HUES64 (cell line): ENCODE results near the gene SLC39A11.

Experiments
- H3K27ac ChIP-seq: 2 replicates; pipeline ENCODE4 v1.7.0; 2013; ENCODE audit warnings: low read depth, low read length, inconsistent platforms
- H3K27me3 ChIP-seq: 2 replicates; pipeline ENCODE4 v1.6.1; 2013; ENCODE audit warnings: mild to moderate bottlenecking, low read length; ENCODE audit not compliant: insufficient read depth
- H3K36me3 ChIP-seq: 2 replicates; pipeline ENCODE4 v1.6.1; 2013; ENCODE audit warnings: mild to moderate bottlenecking, low read length; ENCODE audit not compliant: insufficient read depth
- H3K4me1 ChIP-seq: 2 replicates; pipeline ENCODE4 v1.6.1; 2013; ENCODE audit warnings: mild to moderate bottlenecking, low read length, moderate library complexity; ENCODE audit not compliant: insufficient read depth
- H3K4me3 ChIP-seq: 2 replicates; pipeline ENCODE4 v1.5.1; 2013; ENCODE audit warnings: mild to moderate bottlenecking, low read length, moderate library complexity
- H3K9ac ChIP-seq: 2 replicates; pipeline ENCODE4 v1.6.1; 2013; ENCODE audit warnings: mild to moderate bottlenecking, low read depth, low read length
- H3K9me3 ChIP-seq: 2 replicates; pipeline ENCODE4 v1.6.1; 2013; ENCODE audit warnings: low read depth, low read length; ENCODE audit not compliant: insufficient read depth
- WGBS: fragments of 150-250, 120-280 bp; methylation state at CpG from one replicate; pipeline ENCODE4 v1.1.7; 2013; ENCODE audit warnings: missing lambda C conversion rate; 5-methylcytosine and 5-hydroxymethylcytosine counted together

SLC39A11 gene

DNA sequence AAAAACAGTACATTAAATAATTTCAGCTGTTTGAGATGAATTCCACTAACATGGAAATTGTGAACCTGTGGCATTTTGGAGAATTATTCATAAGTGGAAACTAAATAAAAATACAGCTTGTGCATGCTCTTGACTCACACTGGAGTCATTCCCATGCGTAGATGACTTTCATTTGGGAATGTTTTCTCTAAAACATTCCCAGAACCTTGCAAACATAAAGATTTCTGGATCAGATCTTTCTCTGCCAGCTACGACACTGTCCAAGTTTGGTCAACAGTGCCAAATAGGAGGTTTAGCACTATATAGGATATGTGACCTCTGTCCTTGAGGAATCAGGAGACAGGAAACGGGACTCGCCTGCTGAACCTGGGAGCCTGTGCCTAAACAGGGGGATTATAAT lies 400.9 kb downstream of the SLC39A11 start:
- H3K9me3 ChIP-seq, result no peaks in the 10 kb centered on the region
- no peak overlapping the region for H3K9ac ChIP-seq
- H3K4me3 ChIP-seq, result no peak overlapping the region
- H3K36me3 ChIP-seq, result no peaks in the 10 kb centered on the region
- no peak overlapping the region for H3K27ac ChIP-seq
- H3K27me3 ChIP-seq, result no peaks in the 10 kb centered on the region
- no peaks in the 10 kb centered on the region for H3K4me1 ChIP-seq
- 74% methylated on average over 3 of the region's 4 CpGs for WGBS

DNA sequence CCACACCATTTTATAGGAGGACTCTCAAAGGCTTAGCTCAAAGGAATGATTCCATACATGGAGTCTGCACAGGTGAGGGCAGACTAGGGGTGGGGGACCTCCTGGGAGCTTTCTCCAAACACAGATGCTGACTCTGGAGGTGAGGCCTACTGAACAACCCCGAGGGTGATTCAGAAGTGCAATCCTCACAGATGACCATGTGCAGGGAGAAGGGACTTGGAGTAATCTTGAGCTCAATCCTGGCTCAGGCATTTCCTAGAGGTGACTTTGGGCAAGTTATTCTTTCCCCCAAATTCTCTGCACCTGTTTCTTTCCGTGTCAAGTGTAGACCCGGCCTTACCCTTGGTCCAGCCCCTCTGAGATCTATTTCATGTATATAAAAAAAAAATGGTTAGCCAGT lies 401.5 kb downstream of the SLC39A11 start:
- H3K27ac ChIP-seq, result no peak overlapping the region
- H3K9ac ChIP-seq, result no peak overlapping the region
- no peaks in the 10 kb centered on the region for H3K4me1 ChIP-seq
- no peaks in the 10 kb centered on the region for H3K27me3 ChIP-seq
- WGBS, result 92% methylated on average over 3 of the region's 3 CpGs
- no peaks in the 10 kb centered on the region for H3K9me3 ChIP-seq
- H3K36me3 ChIP-seq, result no peaks in the 10 kb centered on the region
- no peak overlapping the region for H3K4me3 ChIP-seq

DNA sequence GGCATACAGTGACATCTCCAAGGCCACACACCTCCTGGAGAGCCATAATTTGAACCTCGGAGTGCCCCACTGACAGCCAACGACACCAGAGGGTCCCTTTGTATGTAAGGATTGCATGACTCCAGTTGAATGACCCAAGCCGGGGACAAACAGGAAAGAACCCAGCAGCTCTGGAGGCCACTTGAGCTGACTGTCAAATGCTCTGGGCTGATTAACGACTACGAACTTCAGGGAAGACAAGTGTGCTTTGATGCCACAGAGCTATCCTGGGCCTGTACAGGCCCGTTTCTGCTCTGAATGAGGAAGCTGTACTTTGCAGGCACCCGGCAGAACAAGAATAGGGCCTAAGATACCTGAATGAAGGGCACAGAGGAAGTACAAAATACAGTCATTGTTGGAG lies 404.6 kb downstream of the SLC39A11 start:
- Histone ChIP-seq H3K9me3 (no peaks in the 10 kb centered on the region), H3K4me3 (no peak overlapping the region), H3K9ac (no peak overlapping the region), H3K36me3 (no peaks in the 10 kb centered on the region), H3K4me1 (peaks cover 4% of the 10 kb centered on the region; the same call in 1 of the 2 replicates), H3K27me3 (no peaks in the 10 kb centered on the region), H3K27ac (no peak overlapping the region)
- 81% methylated on average over 7 of the region's 7 CpGs for WGBS

DNA sequence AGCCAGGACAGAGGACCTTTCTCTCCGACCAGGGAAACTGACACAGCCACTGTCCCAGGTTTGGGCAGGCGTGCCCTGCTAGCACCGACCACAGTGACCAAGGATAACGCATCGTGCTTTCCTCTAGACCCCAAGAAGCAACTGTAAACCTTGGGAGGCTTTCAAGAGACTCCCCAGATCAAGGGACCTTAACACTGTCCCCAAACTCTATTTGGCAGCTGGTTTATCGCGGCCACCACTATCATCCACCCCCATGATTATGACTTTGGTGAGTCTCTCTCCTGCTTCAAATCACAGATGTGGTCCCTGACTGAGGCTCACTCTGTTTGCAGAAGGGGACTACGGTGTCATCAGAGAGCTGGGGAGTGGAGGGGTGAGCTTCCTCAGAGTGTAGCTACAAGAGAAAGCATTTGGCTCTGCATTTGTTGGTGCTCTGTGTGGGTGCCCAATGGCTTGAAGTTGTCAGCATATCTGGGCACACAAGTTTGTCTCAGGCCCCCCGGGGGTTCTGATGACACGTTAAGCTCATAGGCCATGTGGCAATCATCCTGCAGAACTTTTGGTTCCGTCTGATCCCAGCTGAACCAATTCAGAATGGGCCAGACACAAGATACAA lies 408.0 kb downstream of the SLC39A11 start:
- peaks cover 4% of the 10 kb centered on the region; the same call in 1 of the 2 replicates for H3K4me1 ChIP-seq
- H3K9me3 ChIP-seq, result no peaks in the 10 kb centered on the region
- H3K27ac ChIP-seq, result no peak overlapping the region
- H3K27me3 ChIP-seq, result no peaks in the 10 kb centered on the region
- no peak overlapping the region for H3K9ac ChIP-seq
- H3K4me3 ChIP-seq, result no peak overlapping the region
- 90% methylated on average over 11 of the region's 11 CpGs for WGBS
- H3K36me3 ChIP-seq, result no peaks in the 10 kb centered on the region

DNA sequence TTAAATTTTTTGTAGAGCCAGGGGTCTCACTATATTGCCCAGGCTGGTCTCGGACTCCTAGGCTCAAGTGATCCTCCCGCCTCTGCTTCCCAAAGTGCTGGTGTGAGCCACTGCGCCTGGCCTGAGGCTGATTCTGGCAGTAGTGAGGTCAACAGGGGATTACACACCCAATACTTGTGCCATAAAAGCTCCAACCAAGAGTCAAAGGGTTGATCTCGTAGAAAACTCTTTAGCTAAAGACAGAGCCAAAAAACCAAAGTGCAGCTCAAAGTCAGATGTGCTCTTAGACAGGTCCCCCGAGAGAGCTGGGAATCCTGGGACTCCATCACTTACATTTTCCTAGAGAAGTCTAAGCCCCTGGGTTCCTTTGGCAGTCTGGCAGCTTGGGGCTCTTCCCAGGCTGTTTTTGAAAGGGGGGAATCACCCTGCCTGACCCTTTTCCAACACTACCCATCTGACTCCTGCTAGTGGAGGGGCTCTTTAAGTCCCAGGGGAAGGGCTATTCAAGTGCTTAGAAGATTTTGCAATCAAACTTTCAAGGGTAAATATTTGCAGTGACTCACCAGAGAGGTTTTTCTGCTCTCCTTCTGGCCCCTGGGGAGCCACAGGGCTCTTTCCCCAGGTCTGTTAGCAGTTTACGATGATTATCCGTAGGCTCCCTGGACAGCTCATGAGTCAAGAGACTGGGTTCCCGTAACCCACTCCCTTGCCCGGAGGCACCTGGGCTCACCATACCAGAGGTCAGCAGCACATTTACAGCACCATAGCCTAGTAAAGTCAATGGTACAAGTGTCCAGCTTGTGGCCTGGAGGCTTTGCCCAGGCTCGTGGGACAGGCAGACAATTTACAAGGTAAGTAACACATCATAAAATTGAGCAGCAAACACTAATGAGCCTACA lies 408.7 kb downstream of the SLC39A11 start:
- Histone ChIP-seq H3K36me3 (no peaks in the 10 kb centered on the region), H3K9ac (no peak overlapping the region), H3K4me1 (peaks cover 4% of the 10 kb centered on the region; the same call in 1 of the 2 replicates), H3K27ac (no peak overlapping the region), H3K9me3 (no peaks in the 10 kb centered on the region), H3K27me3 (no peaks in the 10 kb centered on the region), H3K4me3 (no peak overlapping the region)
- WGBS, result 75% methylated on average over 10 of the region's 10 CpGs

DNA sequence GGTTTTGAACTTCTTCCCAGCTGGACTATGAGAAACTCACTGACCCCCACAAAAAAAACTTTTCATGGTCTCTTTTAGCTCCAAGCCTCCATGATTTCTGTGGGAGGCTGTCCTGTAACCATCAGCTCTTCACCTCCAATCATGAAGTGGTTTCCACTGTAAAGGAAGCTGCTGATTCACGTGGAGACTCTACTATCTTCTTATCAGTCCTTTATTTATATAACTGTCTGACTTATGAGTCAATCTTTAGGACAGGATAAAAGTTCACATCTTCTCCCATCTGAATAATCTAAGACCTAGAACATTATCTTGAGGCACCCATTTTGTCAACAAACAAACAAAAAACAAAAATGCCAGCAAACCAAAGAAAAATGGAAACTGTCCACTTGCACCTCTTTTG lies 409.9 kb downstream of the SLC39A11 start:
- Histone ChIP-seq H3K27ac (no peak overlapping the region), H3K27me3 (no peaks in the 10 kb centered on the region), H3K4me1 (peaks cover 4% of the 10 kb centered on the region; the same call in 1 of the 2 replicates), H3K4me3 (no peak overlapping the region), H3K9me3 (no peaks in the 10 kb centered on the region), H3K9ac (no peak overlapping the region), H3K36me3 (no peaks in the 10 kb centered on the region)
- 88% methylated on average over 1 of the region's 1 CpG for WGBS

DNA sequence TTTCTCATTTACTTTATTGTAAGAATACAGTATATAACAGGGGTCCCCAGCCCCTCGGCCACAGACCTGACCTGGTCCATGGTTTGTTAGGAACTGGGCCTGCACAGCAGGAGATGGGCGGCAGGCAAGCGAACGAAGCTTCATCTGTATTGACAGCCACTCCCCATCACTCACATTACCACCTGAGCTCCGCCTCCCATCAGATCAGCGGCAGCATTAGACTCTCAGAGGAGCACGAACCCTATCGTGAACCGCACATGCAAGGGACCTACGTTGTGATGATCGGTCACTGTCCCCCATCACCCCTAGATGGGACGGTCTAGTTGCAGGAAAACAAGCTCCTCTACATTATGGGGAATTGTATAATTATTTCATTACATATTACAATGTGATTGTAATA lies 410.6 kb downstream of the SLC39A11 start:
- peaks cover 4% of the 10 kb centered on the region; the same call in 1 of the 2 replicates for H3K4me1 ChIP-seq
- H3K27ac ChIP-seq, result no peak overlapping the region
- H3K36me3 ChIP-seq, result no peaks in the 10 kb centered on the region
- 78% methylated on average over 11 of the region's 12 CpGs for WGBS
- H3K9me3 ChIP-seq, result no peaks in the 10 kb centered on the region
- no peak overlapping the region for H3K9ac ChIP-seq
- no peak overlapping the region for H3K4me3 ChIP-seq
- H3K27me3 ChIP-seq, result no peaks in the 10 kb centered on the region

DNA sequence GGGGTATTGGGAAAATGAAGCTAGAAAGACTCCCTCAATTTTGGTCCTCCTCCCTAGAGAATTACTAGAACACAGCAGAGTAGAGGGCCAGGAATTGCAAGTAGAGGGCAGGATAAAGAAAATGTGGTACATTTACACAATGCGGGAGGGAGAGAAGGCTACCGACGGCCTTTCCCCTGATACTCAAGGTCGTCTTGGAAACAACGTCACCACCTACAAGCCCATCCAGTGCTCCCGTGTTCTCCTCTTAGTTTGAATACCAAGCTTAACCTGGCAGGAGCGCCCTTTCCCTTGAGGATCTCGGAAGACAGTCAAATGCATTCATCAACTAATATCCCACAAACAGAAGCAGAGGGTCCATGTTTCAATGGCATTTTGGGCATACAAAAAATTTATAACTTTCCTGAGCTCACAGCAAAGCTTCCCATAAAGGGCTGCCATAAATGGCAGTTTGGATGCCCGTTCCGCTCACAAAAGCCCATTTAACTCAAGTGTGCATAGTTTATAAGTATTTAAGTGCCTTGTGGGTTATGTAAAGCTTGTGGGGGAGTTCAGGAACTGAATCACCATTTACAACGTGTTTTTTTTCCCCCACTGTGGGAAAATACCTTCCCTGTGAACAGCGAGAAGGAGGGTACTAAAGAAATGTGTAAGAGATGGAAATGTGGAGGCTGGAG lies 414.6 kb downstream of the SLC39A11 start:
- Histone ChIP-seq H3K9ac (no peak overlapping the region), H3K4me1 (no peaks in the 10 kb centered on the region), H3K27me3 (no peaks in the 10 kb centered on the region), H3K27ac (no peak overlapping the region), H3K9me3 (no peaks in the 10 kb centered on the region), H3K36me3 (no peaks in the 10 kb centered on the region), H3K4me3 (no peak overlapping the region)
- 89% methylated on average over 11 of the region's 12 CpGs for WGBS

DNA sequence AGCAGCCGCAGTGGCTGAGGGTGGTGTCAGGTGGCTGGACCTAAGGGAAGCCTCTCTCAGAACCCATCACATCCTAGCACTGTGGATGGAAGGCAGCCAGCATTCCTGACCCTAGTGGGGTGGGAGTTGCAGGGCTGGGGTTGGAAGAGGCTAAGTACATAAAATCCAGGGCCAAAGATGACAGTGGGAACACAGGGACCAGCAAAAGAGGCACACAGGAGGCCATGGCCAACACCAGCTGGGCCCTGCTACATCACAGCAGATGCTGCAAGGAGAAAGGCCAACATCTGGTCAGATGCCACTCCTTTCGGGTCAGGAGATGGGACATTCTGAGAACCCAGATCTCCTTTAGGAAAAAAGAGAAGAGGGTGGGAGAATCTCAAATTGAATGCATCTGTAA lies 415.4 kb downstream of the SLC39A11 start:
- H3K9ac ChIP-seq, result no peak overlapping the region
- no peaks in the 10 kb centered on the region for H3K36me3 ChIP-seq
- H3K27ac ChIP-seq, result no peak overlapping the region
- no peaks in the 10 kb centered on the region for H3K27me3 ChIP-seq
- H3K9me3 ChIP-seq, result no peaks in the 10 kb centered on the region
- WGBS, result 95% methylated on average over 2 of the region's 2 CpGs
- H3K4me3 ChIP-seq, result no peak overlapping the region
- no peaks in the 10 kb centered on the region for H3K4me1 ChIP-seq

DNA sequence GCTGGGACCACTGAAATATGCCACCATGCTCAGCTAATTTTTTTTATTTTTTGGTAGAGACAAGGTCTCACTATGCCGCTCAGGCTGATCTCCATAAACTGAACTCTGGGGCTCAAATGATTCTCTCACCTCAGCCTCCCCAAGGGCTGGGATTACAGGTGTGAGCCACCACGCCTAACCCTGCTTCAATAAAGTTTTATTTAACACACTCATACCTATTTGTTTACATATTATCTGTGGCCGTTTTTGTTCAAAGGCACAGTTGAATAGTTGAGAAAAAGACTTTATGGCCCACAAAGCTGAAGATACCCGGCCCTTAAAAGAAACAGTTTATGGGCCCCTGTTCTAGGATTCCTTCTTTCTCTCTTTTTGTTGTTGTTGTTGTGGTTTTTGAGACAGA lies 419.8 kb downstream of the SLC39A11 start:
- Histone ChIP-seq H3K9me3 (no peaks in the 10 kb centered on the region), H3K27ac (no peak overlapping the region), H3K9ac (no peak overlapping the region), H3K36me3 (no peaks in the 10 kb centered on the region), H3K27me3 (no peaks in the 10 kb centered on the region), H3K4me3 (no peak overlapping the region), H3K4me1 (no peaks in the 10 kb centered on the region)
- 90% methylated on average over 4 of the region's 4 CpGs for WGBS

DNA sequence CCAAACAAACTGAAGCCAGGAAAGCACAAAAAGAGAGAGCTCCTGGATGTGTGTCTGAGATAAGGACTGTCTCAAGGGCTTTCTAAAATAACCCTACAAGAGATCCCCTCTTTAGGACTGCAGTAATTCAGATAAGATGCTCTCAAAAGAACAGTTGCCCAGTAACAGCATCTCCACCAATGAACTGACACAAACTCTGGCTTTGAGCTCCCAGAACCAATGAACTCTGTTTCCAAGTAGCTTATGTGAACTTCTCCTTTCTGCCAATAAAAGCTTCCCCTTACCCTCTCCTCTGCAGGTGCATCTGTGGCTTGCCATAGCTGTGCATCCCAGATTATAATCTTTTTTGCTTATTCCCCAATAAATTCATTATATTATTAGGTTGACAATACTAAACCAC lies 421.5 kb downstream of the SLC39A11 start:
- Histone ChIP-seq H3K27me3 (no peaks in the 10 kb centered on the region), H3K27ac (no peak overlapping the region), H3K4me3 (no peak overlapping the region), H3K36me3 (no peaks in the 10 kb centered on the region), H3K9me3 (no peaks in the 10 kb centered on the region), H3K9ac (no peak overlapping the region), H3K4me1 (peaks cover 9% of the 10 kb centered on the region)
